A673 (cell line): ENCODE data around the gene ZNF778.

Source experiments
- CTCF ChIP-seq: fragments of 300-800, 200-600 bp; sonication (generic); conservative IDR thresholded peaks from 2 replicates; pipeline ENCODE4 v1.5.1; 2017; ENCODE audit warnings: low read depth, mild to moderate bottlenecking, antibody characterized with exemption, low read length, moderate library complexity, mixed read lengths
- EZH2 ChIP-seq: fragments of 200-600 bp; sonication (generic); IDR thresholded peaks from 2 replicates; pipeline ENCODE4 v1.6.1; 2017; ENCODE audit warnings: borderline replicate concordance, low read depth, mild to moderate bottlenecking, mixed read lengths, antibody characterized with exemption, low read length; ENCODE audit not compliant: poor library complexity, severe bottlenecking

GRCh38 chr16:89261691-89262563 is 44.4 kb downstream of the ZNF778 start:
- no peak for TF ChIP-seq CTCF
- no peak for TF ChIP-seq EZH2
